Fibroblast of mammary gland (primary cell): ENCODE results near the gene CBFB.

ENCODE experiments used
- DNase-seq: peaks from one replicate; pipeline ENCODE4 v3.0.0-alpha.2; 2010; ENCODE audit warnings: low read depth
- H3K4me3 ChIP-seq: 2 replicates; pipeline ENCODE4 v1.5.1; 2011; ENCODE audit warnings: low read depth, mild to moderate bottlenecking, low read length, moderate library complexity; ENCODE audit not compliant: control insufficient read depth
- TF ChIP-seq, protein P1 (sequence below): conservative IDR thresholded peaks from 2 replicates; pipeline ENCODE4 v1.5.1; 2011; ENCODE audit warnings: low read depth, low read length, inconsistent platforms; ENCODE audit not compliant: control insufficient read depth, insufficient read depth

CBFB gene

DNA sequence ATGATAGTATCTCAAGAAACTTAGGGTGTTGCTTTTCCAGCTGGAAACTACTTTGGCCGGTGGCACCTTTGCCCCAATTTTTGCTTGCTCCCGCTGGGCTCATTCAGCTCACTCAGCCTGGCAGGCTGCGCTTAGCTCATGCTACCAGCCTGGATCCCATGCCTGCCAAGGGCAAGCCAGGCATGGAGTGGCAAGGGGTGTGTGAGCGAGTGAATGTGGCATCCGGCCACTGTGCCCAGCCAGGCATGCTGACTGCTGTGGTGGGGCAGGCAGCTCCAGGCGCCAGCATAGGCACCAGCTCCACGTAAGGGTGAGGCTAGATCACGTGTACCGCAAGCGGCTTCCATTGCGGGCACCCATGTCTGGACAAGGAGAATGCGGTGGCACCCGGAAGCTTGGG is 112.4 kb downstream of the CBFB start:
- H3K4me3 ChIP-seq = no peak overlapping the region
- no peak for DNase-seq
- TF ChIP-seq, protein P1, sequence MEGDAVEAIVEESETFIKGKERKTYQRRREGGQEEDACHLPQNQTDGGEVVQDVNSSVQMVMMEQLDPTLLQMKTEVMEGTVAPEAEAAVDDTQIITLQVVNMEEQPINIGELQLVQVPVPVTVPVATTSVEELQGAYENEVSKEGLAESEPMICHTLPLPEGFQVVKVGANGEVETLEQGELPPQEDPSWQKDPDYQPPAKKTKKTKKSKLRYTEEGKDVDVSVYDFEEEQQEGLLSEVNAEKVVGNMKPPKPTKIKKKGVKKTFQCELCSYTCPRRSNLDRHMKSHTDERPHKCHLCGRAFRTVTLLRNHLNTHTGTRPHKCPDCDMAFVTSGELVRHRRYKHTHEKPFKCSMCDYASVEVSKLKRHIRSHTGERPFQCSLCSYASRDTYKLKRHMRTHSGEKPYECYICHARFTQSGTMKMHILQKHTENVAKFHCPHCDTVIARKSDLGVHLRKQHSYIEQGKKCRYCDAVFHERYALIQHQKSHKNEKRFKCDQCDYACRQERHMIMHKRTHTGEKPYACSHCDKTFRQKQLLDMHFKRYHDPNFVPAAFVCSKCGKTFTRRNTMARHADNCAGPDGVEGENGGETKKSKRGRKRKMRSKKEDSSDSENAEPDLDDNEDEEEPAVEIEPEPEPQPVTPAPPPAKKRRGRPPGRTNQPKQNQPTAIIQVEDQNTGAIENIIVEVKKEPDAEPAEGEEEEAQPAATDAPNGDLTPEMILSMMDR = no peak

DNA sequence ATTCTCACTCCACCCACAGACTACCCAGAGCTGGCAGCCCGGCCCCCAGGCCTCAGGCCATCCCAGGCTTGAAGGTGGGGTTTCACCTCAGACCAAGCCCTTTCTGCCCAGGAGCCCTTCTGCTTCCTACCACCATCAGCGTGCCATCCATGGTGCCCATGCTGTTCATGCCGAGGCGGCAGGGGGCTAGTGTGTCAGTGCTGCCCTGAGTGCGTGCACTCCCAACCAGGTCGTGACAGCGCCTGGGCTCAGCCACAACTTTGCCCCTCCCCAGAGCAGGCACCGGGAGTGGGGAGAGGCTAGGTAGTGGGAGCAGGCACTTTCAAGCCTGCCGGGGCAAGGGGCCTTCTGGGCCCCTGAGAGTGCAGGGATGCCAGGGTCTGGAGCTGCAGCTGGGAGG is 113.4 kb downstream of the CBFB start:
- DNase-seq = no peak
- TF ChIP-seq, protein P1 = no peak
- H3K4me3 ChIP-seq = no peak overlapping the region

DNA sequence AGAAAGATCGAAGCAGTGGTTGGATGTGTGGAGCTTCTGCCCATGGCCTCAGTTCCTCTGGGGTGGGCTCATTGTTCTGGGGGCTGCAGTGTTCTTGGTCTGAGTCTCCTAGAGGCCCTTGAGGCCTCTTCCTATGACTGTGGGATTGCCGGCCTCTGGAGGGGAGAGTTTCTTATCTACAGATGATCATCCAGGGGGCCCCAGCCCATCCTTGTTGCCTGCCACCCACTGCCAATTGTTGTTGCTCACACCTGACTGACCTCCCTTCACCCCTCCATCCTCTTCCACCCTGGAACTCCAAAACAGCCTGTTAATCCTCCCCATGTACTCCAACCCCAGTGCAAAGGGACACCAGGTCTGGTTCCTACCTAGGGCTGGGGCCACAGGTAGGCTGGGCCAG is 116.0 kb downstream of the CBFB start:
- no peak overlapping the region for H3K4me3 ChIP-seq
- no peak for DNase-seq
- TF ChIP-seq, protein P1 = no peak

- DNase-seq = no peak
- TF ChIP-seq, protein P1 = no peak
- no peak overlapping the region for H3K4me3 ChIP-seq
Measured at GRCh38 chr16:67145746-67146145, 116.8 kb downstream of the CBFB start.

GRCh38 chr16:67146523-67147357 is 117.8 kb downstream of the CBFB start:
- TF ChIP-seq, protein P1 = no peak
- H3K4me3 ChIP-seq = no peak overlapping the region
- no peak for DNase-seq

DNA sequence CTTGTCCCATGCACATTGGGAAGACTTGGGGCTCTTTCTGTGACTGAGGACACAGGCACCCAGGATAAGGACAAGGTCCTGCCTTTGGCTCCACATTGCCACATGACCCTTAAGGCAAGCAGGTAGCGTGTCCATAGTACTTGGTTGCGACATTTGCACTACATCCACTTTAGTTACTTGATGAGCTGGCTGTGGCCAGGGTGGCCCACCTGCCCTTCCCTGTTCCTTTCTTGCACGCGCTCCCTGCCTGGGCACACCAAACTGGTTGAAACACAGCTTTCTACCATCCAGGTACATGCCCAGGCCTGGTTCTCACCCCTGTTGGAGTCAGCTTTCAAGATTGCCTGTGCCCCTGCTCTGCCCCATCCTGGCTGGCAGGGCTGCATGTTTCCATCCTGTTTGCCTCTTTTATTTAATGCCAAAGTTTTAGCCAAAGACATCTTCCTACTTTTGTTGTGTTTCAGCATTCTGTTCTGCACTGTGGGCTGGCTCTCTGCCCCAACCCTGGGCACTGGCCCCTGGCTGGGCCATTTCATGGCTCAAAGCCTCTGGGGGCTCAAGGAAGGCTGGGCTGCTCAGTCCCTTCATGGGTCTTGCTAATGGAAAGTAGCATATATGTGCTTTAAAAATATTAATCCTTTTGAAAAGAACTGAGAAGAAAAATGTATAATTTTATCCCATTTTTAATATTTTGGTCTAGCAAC is 118.6 kb downstream of the CBFB start:
- no peak overlapping the region for H3K4me3 ChIP-seq
- no peak for DNase-seq
- TF ChIP-seq, protein P1 = no peak

- TF ChIP-seq, protein P1 = no peak
- DNase-seq = no peak
- no peak overlapping the region for H3K4me3 ChIP-seq
Measured at GRCh38 chr16:67148221-67148620, 119.3 kb downstream of the CBFB start.
